Stimulated activated CD4-positive, alpha-beta T cell treated with anti-CD3 and anti-CD28 coated beads, Interleukin-1b, Interleukin-23, amount 100 ng/mL, for 1 hour (primary cell): ENCODE results near the gene COL23A1.
"Not testable (repeated sequence)": the region's sequence is repeated elsewhere in the genome, so short reads cannot be mapped to it uniquely, and the experiment has no call there.

Experiments
- DNase-seq, 2 donors: peaks; one replicate each; pipeline ENCODE4 v3.0.0-alpha.2; 2020; ENCODE audit warnings: low read depth in 2 of 2

The COL23A1 gene

GRCh38 chr5:178261666-178262600, 328.3 kb downstream of the COL23A1 start:
- DNase-seq = no peak

GRCh38 chr5:178259623-178260536, 330.3 kb downstream of the COL23A1 start:
- DNase-seq = no peak

- DNase-seq = no peak
Observed at GRCh38 chr5:178257650-178258049, 332.5 kb downstream of the COL23A1 start.

- no peak for DNase-seq
Observed at GRCh38 chr5:178256746-178257145, 333.4 kb downstream of the COL23A1 start.

GRCh38 chr5:178253632-178254031, 336.6 kb downstream of the COL23A1 start:
- not testable (repeated sequence) for DNase-seq

GRCh38 chr5:178252258-178252657, 337.9 kb downstream of the COL23A1 start:
- DNase-seq = no peak

- DNase-seq = no peak
Observed at GRCh38 chr5:178250263-178250662, 339.9 kb downstream of the COL23A1 start.

GRCh38 chr5:178249191-178249989, 340.8 kb downstream of the COL23A1 start:
- DNase-seq = no peak

- no peak for DNase-seq
Observed at GRCh38 chr5:178248750-178249149, 341.4 kb downstream of the COL23A1 start.

- no peak for DNase-seq
Observed at GRCh38 chr5:178247481-178248456, 342.4 kb downstream of the COL23A1 start.

- no peak for DNase-seq
Observed at GRCh38 chr5:178246624-178247279, 343.4 kb downstream of the COL23A1 start.

- no peak for DNase-seq
Observed at GRCh38 chr5:178245389-178245788, 344.8 kb downstream of the COL23A1 start.

- no peak for DNase-seq
Observed at GRCh38 chr5:178244576-178244975, 345.6 kb downstream of the COL23A1 start.

- DNase-seq = no peak
Observed at GRCh38 chr5:178242416-178242815, 347.8 kb downstream of the COL23A1 start.

- no peak for DNase-seq
Observed at GRCh38 chr5:178241688-178242231, 348.4 kb downstream of the COL23A1 start.

GRCh38 chr5:178241231-178241663, 348.9 kb downstream of the COL23A1 start:
- no peak for DNase-seq

GRCh38 chr5:178240766-178241165, 349.4 kb downstream of the COL23A1 start:
- no peak for DNase-seq

GRCh38 chr5:178240341-178240741, 349.9 kb downstream of the COL23A1 start:
- DNase-seq = no peak

- DNase-seq = not testable (repeated sequence)
Observed at GRCh38 chr5:178239626-178240301, 350.4 kb downstream of the COL23A1 start.
